Ectodermal cell (in vitro differentiated cells): ENCODE measurements around the gene ALPP.
A peak's percentile ranks its signal among the peaks of the same experiment; 100 is the strongest.
"Not testable (repeated sequence)": the region's sequence is repeated elsewhere in the genome, so short reads cannot be mapped to it uniquely, and the experiment has no call there.

Experiments
- H3K27ac ChIP-seq: 2 replicates; pipeline ENCODE4 v1.7.0; 2013; ENCODE audit warnings: mild to moderate bottlenecking, low read depth, low read length; ENCODE audit not compliant: insufficient read depth, poor library complexity, severe bottlenecking
- H3K27me3 ChIP-seq: 2 replicates; pipeline ENCODE4 v1.7.0; 2013; ENCODE audit warnings: mild to moderate bottlenecking, low read length; ENCODE audit not compliant: insufficient read depth, control insufficient read depth, poor library complexity, severe bottlenecking
- H3K36me3 ChIP-seq: one replicate; pipeline ENCODE4 v1.7.0; 2013; ENCODE audit warnings: low read length; ENCODE audit not compliant: control insufficient read depth, insufficient read depth
- H3K4me1 ChIP-seq: one replicate; pipeline ENCODE4 v1.7.0; 2013; ENCODE audit warnings: low read length; ENCODE audit not compliant: control insufficient read depth, insufficient read depth
- H3K4me3 ChIP-seq: 2 replicates; pipeline ENCODE4 v1.7.0; 2013; ENCODE audit warnings: low read depth, low read length, control low read depth; ENCODE audit not compliant: insufficient read depth
- H3K9me3 ChIP-seq: 2 replicates; pipeline ENCODE4 v1.7.0; 2013; ENCODE audit warnings: mild to moderate bottlenecking, low read length, moderate library complexity; ENCODE audit not compliant: control insufficient read depth
- WGBS, 2 experiments: methylation state at CpG; one replicate each; pipeline ENCODE4 v1.1.7; 2013; ENCODE audit warnings: missing lambda C conversion rate in 2 of 2; 5-methylcytosine and 5-hydroxymethylcytosine counted together

Gene ALPP

GRCh38 chr2:232417489-232417888, 38.9 kb downstream of the ALPP start:
- peaks cover 68% of the 10 kb centered on the region for H3K27me3 ChIP-seq
- no peak overlapping the region for H3K27ac ChIP-seq
- no peaks in the 10 kb centered on the region for H3K36me3 ChIP-seq
- WGBS, 2 experiments = 88% methylated on average over 5 of the region's 5 CpGs
- H3K4me1 ChIP-seq = peaks cover 7% of the 10 kb centered on the region
- no peaks in the 10 kb centered on the region for H3K9me3 ChIP-seq
- H3K4me3 ChIP-seq = no peak overlapping the region

DNA sequence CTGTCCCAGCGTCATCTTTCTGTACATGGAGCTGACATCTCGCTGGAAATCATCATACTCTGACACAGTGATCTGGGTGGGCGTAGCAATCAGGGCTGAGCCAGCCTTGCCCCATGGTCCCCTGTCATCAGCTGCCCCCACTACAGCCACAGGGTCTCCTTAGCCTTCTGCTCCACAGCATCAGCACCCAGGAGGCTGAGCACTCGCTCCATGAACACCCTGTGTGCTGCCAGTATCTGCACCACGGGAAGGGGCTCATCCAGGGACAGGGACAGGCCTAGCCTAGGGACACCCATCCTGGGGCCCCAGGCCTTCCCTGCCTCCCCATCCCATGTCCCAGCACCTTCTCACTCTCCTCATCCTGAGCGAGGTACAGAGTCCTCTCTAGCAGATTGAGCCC, 39.5 kb downstream of the ALPP start:
- no peaks in the 10 kb centered on the region for H3K9me3 ChIP-seq
- H3K4me1 ChIP-seq = peaks cover 7% of the 10 kb centered on the region
- no peaks in the 10 kb centered on the region for H3K36me3 ChIP-seq
- no peak overlapping the region for H3K27ac ChIP-seq
- H3K27me3 ChIP-seq = peaks cover 72% of the 10 kb centered on the region
- no peak overlapping the region for H3K4me3 ChIP-seq
- WGBS, 2 experiments = 83 to 87% methylated on average over 6 of the region's 6 CpGs

- H3K27ac ChIP-seq = no peak overlapping the region
- no peaks in the 10 kb centered on the region for H3K9me3 ChIP-seq
- peak overlapping the region; percentile 30 for H3K4me3 ChIP-seq
- H3K4me1 ChIP-seq = peaks cover 7% of the 10 kb centered on the region
- 3 to 4% methylated on average over 49 of the region's 49 CpGs for WGBS, 2 experiments
- no peaks in the 10 kb centered on the region for H3K36me3 ChIP-seq
- H3K27me3 ChIP-seq = peaks cover 71% of the 10 kb centered on the region
Observed at GRCh38 chr2:232418466-232419244, 40.1 kb downstream of the ALPP start.

DNA sequence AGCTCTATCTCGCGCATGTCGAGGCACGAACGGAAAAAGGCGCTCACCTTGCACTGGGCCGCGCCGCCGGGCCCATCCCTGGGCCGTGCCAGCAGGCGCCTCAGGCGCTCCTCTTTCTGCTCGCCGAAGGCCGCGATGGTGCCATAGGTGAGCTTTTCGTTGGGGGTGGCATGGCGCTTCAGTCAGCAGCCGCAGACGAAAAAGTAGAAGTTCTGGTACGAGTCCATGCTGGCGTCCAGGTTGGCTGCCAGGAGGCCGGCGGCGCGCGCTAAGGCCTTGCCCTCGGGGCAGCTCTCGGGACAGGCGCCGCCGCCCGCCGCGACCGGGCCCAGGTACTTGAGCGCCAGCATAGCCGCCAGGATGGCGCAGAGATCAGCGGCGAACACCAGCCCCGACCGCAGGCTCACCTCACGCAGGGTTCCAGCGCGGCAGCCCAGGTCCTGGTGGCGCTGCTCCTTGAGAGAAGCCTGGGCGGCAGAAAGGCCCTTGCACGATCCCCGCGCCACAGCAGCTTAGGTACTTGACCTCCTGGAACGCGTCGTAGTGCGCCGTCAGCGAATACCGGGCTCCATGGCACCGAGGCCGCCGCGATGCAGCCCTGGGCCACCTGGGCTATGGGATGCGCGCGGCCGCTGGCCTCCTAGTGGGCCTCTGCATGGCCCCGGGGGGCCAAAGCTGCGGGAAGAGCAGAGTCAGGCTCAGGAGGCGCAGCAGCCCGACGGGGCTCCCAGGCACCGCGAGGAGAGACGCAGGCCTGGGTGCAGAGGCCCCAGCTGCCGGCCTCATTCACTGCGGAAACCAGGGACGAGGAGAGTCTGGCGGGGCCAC, 40.9 kb downstream of the ALPP start:
- Histone ChIP-seq H3K9me3 (no peaks in the 10 kb centered on the region), H3K4me3 (peak overlapping the region; percentile 30), H3K36me3 (no peaks in the 10 kb centered on the region), H3K27ac (no peak overlapping the region), H3K4me1 (peaks cover 7% of the 10 kb centered on the region), H3K27me3 (peaks cover 79% of the 10 kb centered on the region)
- 2% methylated on average over 79 of the region's 79 CpGs for WGBS, 2 experiments

GRCh38 chr2:232420073-232420454, 41.5 kb downstream of the ALPP start:
- WGBS, 2 experiments = 3 to 4% methylated on average over 22 of the region's 22 CpGs
- peaks cover 81% of the 10 kb centered on the region for H3K27me3 ChIP-seq
- no peaks in the 10 kb centered on the region for H3K9me3 ChIP-seq
- H3K4me3 ChIP-seq = peak overlapping the region; percentile 45
- H3K27ac ChIP-seq = no peak overlapping the region
- H3K36me3 ChIP-seq = no peaks in the 10 kb centered on the region
- peaks cover 7% of the 10 kb centered on the region for H3K4me1 ChIP-seq

GRCh38 chr2:232420463-232421188, 42.1 kb downstream of the ALPP start:
- H3K27ac ChIP-seq = no peak overlapping the region
- H3K36me3 ChIP-seq = no peaks in the 10 kb centered on the region
- H3K27me3 ChIP-seq = peaks cover 84% of the 10 kb centered on the region
- peak overlapping the region; percentile 45 for H3K4me3 ChIP-seq
- H3K9me3 ChIP-seq = no peaks in the 10 kb centered on the region
- 1% methylated on average over 79 of the region's 79 CpGs for WGBS, 2 experiments
- peaks cover 7% of the 10 kb centered on the region for H3K4me1 ChIP-seq

DNA sequence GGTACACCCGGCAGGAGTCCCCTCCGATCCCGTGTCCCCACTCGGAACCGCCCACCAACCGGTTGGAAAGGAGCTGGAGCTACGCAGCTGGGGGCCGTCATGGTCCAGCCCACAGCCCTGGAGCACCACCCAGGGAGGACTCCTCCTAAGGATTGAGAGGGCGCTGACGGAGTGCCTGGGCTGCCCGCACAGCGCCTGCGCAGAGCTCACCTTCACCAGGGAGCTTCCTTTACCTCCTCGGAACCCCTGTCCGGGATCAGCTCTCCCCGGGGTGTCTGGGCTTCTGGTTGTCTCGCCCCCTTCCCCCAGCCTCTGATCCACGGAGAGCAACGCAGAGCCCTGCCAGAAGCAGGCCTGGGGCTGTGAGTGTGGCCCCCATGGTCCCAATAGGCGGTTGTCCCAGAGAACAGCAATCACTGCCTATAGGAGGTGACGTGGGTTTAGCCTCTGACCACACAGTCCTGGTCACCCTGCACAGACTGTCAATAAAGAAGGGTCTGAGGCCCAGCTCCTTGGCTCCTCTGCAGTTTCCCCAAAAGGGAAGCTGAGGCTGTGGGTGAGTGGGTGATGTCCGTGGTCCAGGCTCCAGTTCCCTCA, 42.7 kb downstream of the ALPP start:
- H3K4me3 ChIP-seq = peak overlapping the region; percentile 45

GRCh38 chr2:232422051-232422450, 43.5 kb downstream of the ALPP start:
- WGBS, 2 experiments = 87 to 89% methylated on average over 10 of the region's 10 CpGs
- peaks cover 75% of the 10 kb centered on the region for H3K27me3 ChIP-seq

More for the DNA sequence above, 42.7 kb downstream of the ALPP start:
- Histone ChIP-seq H3K36me3 (no peaks in the 10 kb centered on the region), H3K4me1 (peaks cover 7% of the 10 kb centered on the region), H3K27me3 (peaks cover 83% of the 10 kb centered on the region), H3K9me3 (no peaks in the 10 kb centered on the region), H3K27ac (no peak overlapping the region)
- 23 to 24% methylated on average over 22 of the region's 22 CpGs for WGBS, 2 experiments

GRCh38 chr2:232422996-232423395, 44.4 kb downstream of the ALPP start:
- not testable (repeated sequence) for H3K36me3 ChIP-seq, H3K27ac ChIP-seq, H3K9me3 ChIP-seq, H3K4me3 ChIP-seq, H3K4me1 ChIP-seq
- WGBS, 2 experiments = 27 to 36% methylated on average over 1 to 2 of the region's 3 CpGs
- H3K27me3 ChIP-seq = peaks cover 66% of the 10 kb centered on the region

More at GRCh38 chr2:232422051-232422450, 43.5 kb downstream of the ALPP start:
- Histone ChIP-seq H3K9me3 (no peaks in the 10 kb centered on the region), H3K4me3 (no peak overlapping the region), H3K4me1 (peaks cover 7% of the 10 kb centered on the region), H3K36me3 (no peaks in the 10 kb centered on the region), H3K27ac (no peak overlapping the region)
